IPS-11a (cell line): ENCODE results near the gene ATP1A2.
A peak's percentile ranks its signal among the peaks of the same experiment; 100 is the strongest.

Experiments
- H3K4me3 ChIP-seq: one replicate; pipeline ENCODE4 v1.5.1; 2013; ENCODE audit warnings: low read depth, low read length, control low read depth

ATP1A2 gene

GRCh38 chr1:160084771-160085321 is 30.7 kb upstream of the ATP1A2 start:
- H3K4me3 ChIP-seq, result no peak overlapping the region

GRCh38 chr1:160085686-160086455 is 29.7 kb upstream of the ATP1A2 start:
- H3K4me3 ChIP-seq, result no peak overlapping the region

- no peak overlapping the region for H3K4me3 ChIP-seq
Measured at GRCh38 chr1:160086456-160086892, 29.1 kb upstream of the ATP1A2 start.

GRCh38 chr1:160087118-160087662 is 28.4 kb upstream of the ATP1A2 start:
- H3K4me3 ChIP-seq, result no peak overlapping the region

- no peak overlapping the region for H3K4me3 ChIP-seq
Measured at GRCh38 chr1:160089883-160090282, 25.7 kb upstream of the ATP1A2 start.

- H3K4me3 ChIP-seq, result no peak overlapping the region
Measured at GRCh38 chr1:160090760-160091159, 24.8 kb upstream of the ATP1A2 start.

- H3K4me3 ChIP-seq, result no peak overlapping the region
Measured at GRCh38 chr1:160091666-160092223, 23.8 kb upstream of the ATP1A2 start.

- no peak overlapping the region for H3K4me3 ChIP-seq
Measured at GRCh38 chr1:160092366-160093068, 23.0 kb upstream of the ATP1A2 start.

- H3K4me3 ChIP-seq, result no peak overlapping the region
Measured at GRCh38 chr1:160093069-160093395, 22.5 kb upstream of the ATP1A2 start.

- no peak overlapping the region for H3K4me3 ChIP-seq
Measured at GRCh38 chr1:160093624-160094290, 21.8 kb upstream of the ATP1A2 start.

- no peak overlapping the region for H3K4me3 ChIP-seq
Measured at GRCh38 chr1:160094291-160094625, 21.3 kb upstream of the ATP1A2 start.

GRCh38 chr1:160094806-160095205 is 20.8 kb upstream of the ATP1A2 start:
- no peak overlapping the region for H3K4me3 ChIP-seq

GRCh38 chr1:160095382-160096105 is 20.0 kb upstream of the ATP1A2 start:
- H3K4me3 ChIP-seq, result no peak overlapping the region

GRCh38 chr1:160096274-160097116 is 19.1 kb upstream of the ATP1A2 start:
- H3K4me3 ChIP-seq, result no peak overlapping the region

- peak overlapping the region; percentile 67 for H3K4me3 ChIP-seq
Measured at GRCh38 chr1:160097151-160097910, 18.2 kb upstream of the ATP1A2 start.

- H3K4me3 ChIP-seq, result peak within 1 kb of the TSS; percentile 67
Measured at GRCh38 chr1:160097911-160098851, 17.4 kb upstream of the ATP1A2 start, which contains the start of gene IGSF8. Gene IGSF8 (minus strand): TSS chr1:160098619. CDS start chr1:160098472, 147 bp downstream.

GRCh38 chr1:160098852-160099561 is 16.6 kb upstream of the ATP1A2 start:
- peak overlapping the region; percentile 28 for H3K4me3 ChIP-seq
